Parietal lobe (tissue), 2 donors: ENCODE results near the gene RPP30. TPM values are rescaled to one million over a fixed set of nuclear protein-coding genes. Genes with fewer than 3 reads are reported as not detected.

Source experiments
- small RNA-seq: library from RNA; depleted of rRNA; stranded (forward); fragments of <200 nt; gene quantifications from one replicate; pipeline ENCODE3, GENCODE V24; 2014; ENCODE audit warnings: low replicate concordance
- total RNA-seq: library from RNA; depleted of rRNA; stranded (reverse); fragments of >200 nt; gene quantifications from one replicate; pipeline ENCODE4 v1.2.3, GENCODE V29; 2014

RPP30 gene
- total RNA-seq: 57.0 TPM

GRCh38 chr10:90871766-90872647 is at the start of gene RPP30:
TSS of gene RPP30 (plus strand) at chr10:90871974. CDS start at chr10:90871987, 13 bp downstream.

GRCh38 chr10:90857635-90858460 is 13.9 kb upstream of the RPP30 start, which contains the start of gene HTR7:
TSS of gene HTR7 (minus strand) at chr10:90858039. CDS start at chr10:90857671, 368 bp downstream.

GRCh38 chr10:90920986-90921666 is 49.4 kb downstream of the RPP30 start, which contains the start of gene ANKRD1:
TSS of gene ANKRD1 (minus strand) at chr10:90921087. CDS start at chr10:90921027, 60 bp downstream.

Small RNA genes lying within 50 kb of the gene (small RNA-seq; reads per million reads assigned to genes)
- not detected for gene RF00019
- not detected for gene RNU6-740P

Other genes starting within 250 kb of the RPP30 start
- gene HTR7, start 13.9 kb upstream of the RPP30 start, total RNA-seq: 16.3 TPM
- gene ANKRD1, start 49.1 kb downstream of the RPP30 start, total RNA-seq: not detected